K562 (cell line): ENCODE measurements around the gene INSYN2B. TPM values are rescaled to one million over a fixed set of nuclear protein-coding genes. Genes with fewer than 3 reads are reported as not detected.
A peak's percentile ranks its signal among the peaks of the same experiment; 100 is the strongest.

Experiments used
- ATAC-seq: fragments of 200-7000 bp; cut with Tn5 transposase; 3 replicates; pipeline ENCODE4 v1.9.1; 2020; ENCODE audit warnings: moderate library complexity
- BruUV-seq: library from RNA; stranded (reverse); fragments of 400-500 nt; replicated peaks from 2 replicates; lab custom pipeline; 2021; lab: Mats Ljungman, UMichigan
- CTCF ChIA-PET: fragments of 300-600 bp; formaldehyde crosslinking; extraction: SDS; loops from one replicate; lab custom pipeline; 2021; ENCODE audit warnings: low intra/inter-chr PET ratio; lab: Yijun Ruan, JAX
- POLR2A ChIA-PET: fragments of 300-600, 350-650 bp; sonication (Branson Sonifier 250); formaldehyde crosslinking; extraction: SDS; loops from one replicate; lab custom pipeline; 2021; ENCODE audit warnings: antibody characterized with exemption, inconsistent platforms; lab: Yijun Ruan, JAX
- DNase-seq, 4 experiments: peaks; one replicate each; pipeline versions ENCODE4 v3.0.0 to v3.0.0-alpha.2; 2011 to 2018; ENCODE audit warnings: low spot score in 3 of 4, mixed read lengths in 3 of 4; ENCODE audit errors: extremely low read depth in 1 of 4
- FAIRE-seq: peaks from 2 replicates; lab custom pipeline; 2011; peaks lifted over from hg19 to GRCh38; lab: Jason Lieb, UNC
- H2AFZ ChIP-seq: 2 replicates; pipeline ENCODE4 v1.6.0; 2011; ENCODE audit warnings: low read depth, low read length, control low read depth, inconsistent platforms
- H3K27ac ChIP-seq: fragments of 200-600 bp; 3 replicates; pipeline ENCODE4 v1.8.0; 2011; ENCODE audit warnings: low read depth, mild to moderate bottlenecking, control low read depth, inconsistent platforms, low read length, moderate library complexity, mixed read lengths; ENCODE audit errors: extremely low read depth
- H3K27me3 ChIP-seq, 2 experiments: fragments of 300-600 bp in 1 of 2; 2 replicates in 1 of 2; 3 replicates in 1 of 2; pipeline versions ENCODE4 v1.6.0 to v1.8.0; 2011; ENCODE audit warnings: inconsistent platforms in 2 of 2, low read length in 2 of 2, mild to moderate bottlenecking in 1 of 2, mixed read lengths in 1 of 2, moderate library complexity in 1 of 2; ENCODE audit not compliant: control insufficient read depth in 2 of 2, insufficient read depth in 2 of 2
- H3K36me3 ChIP-seq: fragments of 300-600 bp; 3 replicates; pipeline ENCODE4 v1.8.0; 2011; ENCODE audit warnings: mild to moderate bottlenecking, low read length, inconsistent platforms; ENCODE audit not compliant: control insufficient read depth, insufficient read depth
- H3K4me1 ChIP-seq, 2 experiments: fragments of 200-600 bp in 1 of 2; replicated peaks in 1 of 2; 2 replicates in 1 of 2; 3 replicates in 1 of 2; pipeline versions ENCODE4 v1.5.1 to v1.8.0; 2011; ENCODE audit warnings: inconsistent platforms in 2 of 2, low read length in 2 of 2, mild to moderate bottlenecking in 1 of 2, mixed read lengths in 1 of 2, moderate library complexity in 1 of 2; ENCODE audit not compliant: control insufficient read depth in 2 of 2, insufficient read depth in 2 of 2
- H3K4me2 ChIP-seq: 2 replicates; pipeline ENCODE4 v1.6.1; 2011; ENCODE audit warnings: low read length, control low read depth, inconsistent platforms, mixed read lengths; ENCODE audit not compliant: insufficient read depth
- H3K4me3 ChIP-seq: fragments of 200-600 bp; sonication (generic), shearing (Covaris generic); 2 replicates; pipeline ENCODE4 v1.5.1; 2016; ENCODE audit warnings: control low read depth, inconsistent platforms
- H3K79me2 ChIP-seq: fragments of 200-600 bp; 3 replicates; pipeline ENCODE4 v1.8.0; 2011; ENCODE audit warnings: low read length, inconsistent platforms; ENCODE audit not compliant: control insufficient read depth, insufficient read depth
- H3K9ac ChIP-seq, 2 experiments: 2 replicates each; pipeline versions ENCODE4 v1.6.0 to v1.6.1; 2011; ENCODE audit warnings: low read depth in 2 of 2, low read length in 2 of 2, control low read depth in 1 of 2, inconsistent platforms in 1 of 2, mild to moderate bottlenecking in 1 of 2, mixed read lengths in 1 of 2; ENCODE audit not compliant: insufficient read depth in 1 of 2
- H3K9me1 ChIP-seq: one replicate; pipeline ENCODE4 v1.6.0; 2011; ENCODE audit warnings: inconsistent platforms, mild to moderate bottlenecking, low read length, moderate library complexity; ENCODE audit not compliant: control insufficient read depth, insufficient read depth
- H3K9me3 ChIP-seq: replicated peaks from 2 replicates; pipeline ENCODE4 v1.5.1; 2011; ENCODE audit warnings: low read depth, low read length, inconsistent platforms; ENCODE audit not compliant: control insufficient read depth, insufficient read depth
- H4K20me1 ChIP-seq: replicated peaks from 2 replicates; pipeline ENCODE4 v1.6.1; 2011; ENCODE audit warnings: low read length, inconsistent platforms, mixed read lengths; ENCODE audit not compliant: control insufficient read depth, insufficient read depth
- CHD4 ChIP-seq: fragments of 200-600 bp; sonication (generic); IDR thresholded peaks from 3 replicates; pipeline ENCODE4 v1.6.1; 2012; ENCODE audit warnings: low read depth, mild to moderate bottlenecking, mixed read lengths, low read length, inconsistent platforms; ENCODE audit not compliant: insufficient read depth, insufficient replicate concordance, poor library complexity, severe bottlenecking
- FOSL1 ChIP-seq: fragments of 200-800 bp; sonication (Bioruptor generic); conservative IDR thresholded peaks from 2 replicates; pipeline ENCODE4 v1.6.1; 2016; ENCODE audit warnings: missing genetic modification characterization, missing compliant biosample characterization
- NR0B1 ChIP-seq: fragments of 450-650 bp; IDR thresholded peaks from one replicate; pipeline ENCODE4 v1.6.1; 2018; ENCODE audit warnings: mild to moderate bottlenecking, moderate library complexity; ENCODE audit not compliant: partially characterized antibody
- POU5F1 ChIP-seq: fragments of 150-350 bp; IDR thresholded peaks from 2 replicates; pipeline ENCODE4 v1.6.1; 2014; ENCODE audit warnings: borderline replicate concordance, low read length, low read depth, mild to moderate bottlenecking; ENCODE audit not compliant: partially characterized antibody
- ZNF644 ChIP-seq: fragments of 200-800 bp; sonication (Bioruptor generic); IDR thresholded peaks from 2 replicates; pipeline ENCODE4 v1.6.1; 2016; ENCODE audit warnings: low read depth, missing genetic modification characterization, missing compliant biosample characterization
- WGBS: fragments of 100-300 bp; shearing (Covaris generic); methylation state at CpG from one replicate; pipeline ENCODE4 v1.1.6; 2016; ENCODE audit warnings: low coverage, mixed read lengths; ENCODE audit not compliant: insufficient coverage; ENCODE audit errors: missing lambda C conversion rate; 5-methylcytosine and 5-hydroxymethylcytosine counted together
- in situ Hi-C: fragments of 300-500 bp; cut with MboI; formaldehyde crosslinking; loops from 4 replicates; pipeline ENCODE4 v1.15.0; 2018; ENCODE audit warnings: inconsistent platforms, mixed read lengths
- intact Hi-C: fragments of 100-400 bp; cut with micrococcal nuclease; formaldehyde crosslinking; loops from 2 replicates; pipeline ENCODE4 v1.14.2; 2022
- polyA plus RNA-seq, 8 experiments: library from polyadenylated mRNA; depleted of rRNA in 4 of 8; stranded (reverse) in 5 of 8; unstranded in 3 of 8; fragments of >200 nt; fragmentation: Nextera tagmentation in 2 of 8; fragmentation: Illumina TruSeq in 1 of 8; extraction: Ambion mirVana in 2 of 8; extraction: Trizol in 1 of 8; gene quantifications; 2 replicates each; pipeline versions ENCODE4 v1.2.1 to v1.2.3, GENCODE V29; 2011 to 2014; ENCODE audit warnings: inconsistent platforms in 1 of 8, missing spikeins in 1 of 8
- total RNA-seq, 7 experiments: library from RNA; depleted of rRNA in 6 of 7; stranded (reverse); fragments of >200 nt in 6 of 7; fragmentation: Illumina TruSeq in 2 of 7; extraction: Trizol in 2 of 7; gene quantifications; 2 replicates each; pipeline versions ENCODE4 v1.2.1 to v1.2.3, GENCODE V29; 2011 to 2021; ENCODE audit warnings: low replicate concordance in 1 of 7
- TF ChIP-seq, protein P1 (sequence below): fragments of 450-650 bp; IDR thresholded peaks from 2 replicates; pipeline ENCODE4 v1.6.1; 2016; ENCODE audit warnings: borderline replicate concordance
- TF ChIP-seq, protein P2 (sequence below): fragments of 450-650 bp; IDR thresholded peaks from 2 replicates; pipeline ENCODE4 v1.6.1; 2018; ENCODE audit warnings: mild to moderate bottlenecking, low read depth; ENCODE audit not compliant: partially characterized antibody

The INSYN2B gene
- total and polyA plus RNA-seq, 9 of the 15 experiments (the other 6 are each of a cell fraction or from before 2014, with no cell fraction given), result not detected

DNA sequence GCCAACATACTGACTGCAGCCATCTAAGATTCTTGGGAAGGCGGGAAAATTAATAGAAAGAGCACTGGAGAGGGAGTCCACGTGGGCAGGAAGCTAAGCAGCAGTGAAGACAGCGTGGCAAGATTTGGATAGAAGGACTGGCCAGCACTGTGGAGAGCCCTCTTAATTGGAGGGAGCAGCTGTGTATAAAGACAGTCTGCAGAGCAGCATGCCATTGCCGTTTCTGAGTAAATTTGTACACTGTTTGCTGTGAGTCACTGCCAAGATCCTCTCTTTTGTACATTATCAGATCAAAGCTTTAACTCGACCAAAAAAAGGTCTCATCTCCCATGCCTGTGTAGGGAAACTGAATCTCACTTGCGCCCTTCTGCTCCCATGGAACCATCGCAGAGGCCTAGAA, 45.3 kb downstream of the INSYN2B start:
- H3K4me2 ChIP-seq, result no peak overlapping the region
- no peaks in the 10 kb centered on the region for H3K79me2 ChIP-seq
- peaks cover 0 to 8% of the 10 kb centered on the region in 2 experiments; a peak in 3 of 5 replicates for H3K4me1 ChIP-seq
- no peak overlapping the region for H3K4me3 ChIP-seq
- H3K9me1 ChIP-seq, result no peaks in the 10 kb centered on the region
- H3K36me3 ChIP-seq, result no peaks in the 10 kb centered on the region
- peaks cover 4 to 7% of the 10 kb centered on the region in 2 experiments; a peak in 2 of 5 replicates for H3K27me3 ChIP-seq
- peak in 1 of 4 experiments; percentile 6 for DNase-seq
- H4K20me1 ChIP-seq, result no peaks in the 10 kb centered on the region
- no peak overlapping the region for H2AFZ ChIP-seq
- no peak for FAIRE-seq
- WGBS, result 14% methylated on average over 7 of the region's 7 CpGs
- no peaks in the 10 kb centered on the region for H3K9me3 ChIP-seq
- ChIA-PET POLR2A (interaction anchor here (0.5 to 1.0 kb wide), 2 partner anchors 11 to 150 kb away, joined by 3 to 4 read pairs; no protein-coding TSS in a partner anchor), CTCF (no interaction called here)
- no peak overlapping the region for H3K27ac ChIP-seq
- no TSS peak for BruUV-seq
- no peak overlapping the region for H3K9ac ChIP-seq
- ATAC-seq, result no peak
- intact Hi-C loops, result no loop called here
- no peak for TF ChIP-seq NR0B1
- TF ChIP-seq ZNF644 (tag), result no peak
- peak; percentile 37; the same call in 1 of the 2 replicates for TF ChIP-seq FOSL1 (tag)
- in situ Hi-C loops, result no loop called here

DNA sequence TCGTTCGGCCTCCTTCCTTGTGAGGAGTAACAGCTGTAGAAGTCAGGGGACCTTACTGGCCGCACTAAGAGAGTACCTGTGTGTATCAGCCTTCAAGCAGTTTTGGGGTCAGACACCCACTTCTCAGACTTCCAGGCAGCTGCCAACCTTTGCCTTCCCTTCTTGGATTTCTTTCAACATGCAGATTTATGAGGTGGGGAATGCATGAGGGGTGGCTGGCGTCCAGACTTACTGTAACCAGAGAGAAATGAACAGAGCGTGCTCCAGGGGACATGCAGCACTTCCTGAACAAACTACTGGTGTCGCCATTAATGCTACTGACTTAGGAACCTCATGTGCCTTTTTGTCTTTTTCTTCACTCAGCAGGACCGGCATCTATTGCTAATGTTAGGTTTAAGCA, 46.7 kb downstream of the INSYN2B start:
- BruUV-seq, result no TSS peak
- FAIRE-seq (no peak), DNase-seq (no peak), ATAC-seq (no peak)
- Histone ChIP-seq H3K9me3 (no peaks in the 10 kb centered on the region), H3K4me1 (peaks cover 0 to 8% of the 10 kb centered on the region in 2 experiments; a peak in 3 of 5 replicates), H3K79me2 (no peaks in the 10 kb centered on the region), H3K36me3 (no peaks in the 10 kb centered on the region), H4K20me1 (no peaks in the 10 kb centered on the region), H2AFZ (no peak overlapping the region), H3K4me2 (no peak overlapping the region), H3K9ac (no peak overlapping the region), H3K27ac (no peak overlapping the region), H3K4me3 (no peak overlapping the region), H3K27me3 (peaks cover 4 to 11% of the 10 kb centered on the region in 2 experiments; a peak in 2 of 5 replicates), H3K9me1 (no peaks in the 10 kb centered on the region)
- in situ Hi-C loops, result no loop called here
- ChIA-PET CTCF (no interaction called here), POLR2A (interaction anchor here (0.6 kb wide), 1 partner anchor 198 kb away, joined by 4 read pairs; no protein-coding TSS in a partner anchor)
- intact Hi-C loops, result no loop called here
- WGBS, result 14% methylated on average over 7 of the region's 7 CpGs
- TF ChIP-seq, protein P1, sequence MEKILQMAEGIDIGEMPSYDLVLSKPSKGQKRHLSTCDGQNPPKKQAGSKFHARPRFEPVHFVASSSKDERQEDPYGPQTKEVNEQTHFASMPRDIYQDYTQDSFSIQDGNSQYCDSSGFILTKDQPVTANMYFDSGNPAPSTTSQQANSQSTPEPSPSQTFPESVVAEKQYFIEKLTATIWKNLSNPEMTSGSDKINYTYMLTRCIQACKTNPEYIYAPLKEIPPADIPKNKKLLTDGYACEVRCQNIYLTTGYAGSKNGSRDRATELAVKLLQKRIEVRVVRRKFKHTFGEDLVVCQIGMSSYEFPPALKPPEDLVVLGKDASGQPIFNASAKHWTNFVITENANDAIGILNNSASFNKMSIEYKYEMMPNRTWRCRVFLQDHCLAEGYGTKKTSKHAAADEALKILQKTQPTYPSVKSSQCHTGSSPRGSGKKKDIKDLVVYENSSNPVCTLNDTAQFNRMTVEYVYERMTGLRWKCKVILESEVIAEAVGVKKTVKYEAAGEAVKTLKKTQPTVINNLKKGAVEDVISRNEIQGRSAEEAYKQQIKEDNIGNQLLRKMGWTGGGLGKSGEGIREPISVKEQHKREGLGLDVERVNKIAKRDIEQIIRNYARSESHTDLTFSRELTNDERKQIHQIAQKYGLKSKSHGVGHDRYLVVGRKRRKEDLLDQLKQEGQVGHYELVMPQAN, result no peak
- TF ChIP-seq POU5F1, result no peak
- TF ChIP-seq, protein P2, sequence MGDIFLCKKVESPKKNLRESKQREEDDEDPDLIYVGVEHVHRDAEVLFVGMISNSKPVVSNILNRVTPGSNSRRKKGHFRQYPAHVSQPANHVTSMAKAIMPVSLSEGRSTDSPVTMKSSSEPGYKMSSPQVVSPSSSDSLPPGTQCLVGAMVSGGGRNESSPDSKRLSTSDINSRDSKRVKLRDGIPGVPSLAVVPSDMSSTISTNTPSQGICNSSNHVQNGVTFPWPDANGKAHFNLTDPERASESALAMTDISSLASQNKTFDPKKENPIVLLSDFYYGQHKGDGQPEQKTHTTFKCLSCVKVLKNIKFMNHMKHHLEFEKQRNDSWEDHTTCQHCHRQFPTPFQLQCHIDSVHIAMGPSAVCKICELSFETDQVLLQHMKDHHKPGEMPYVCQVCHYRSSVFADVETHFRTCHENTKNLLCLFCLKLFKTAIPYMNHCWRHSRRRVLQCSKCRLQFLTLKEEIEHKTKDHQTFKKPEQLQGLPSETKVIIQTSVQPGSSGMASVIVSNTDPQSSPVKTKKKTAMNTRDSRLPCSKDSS, result no peak
- no peak for TF ChIP-seq CHD4
